Measurements from ENCODE around the gene BMP4.

Gene BMP4

GRCh38 chr14:53963320-53964227 lies 6.9 kb upstream of the BMP4 start:
- no peak for DNase-seq

- DNase-seq, result no peak
These were observed 6.3 kb upstream of the BMP4 start for GRCh38 chr14:53962953-53963319.

GRCh38 chr14:53958628-53959027 lies 2.0 kb upstream of the BMP4 start:
- no peak for DNase-seq

GRCh38 chr14:53957739-53958138 lies 1.1 kb upstream of the BMP4 start:
- no peak for DNase-seq

- DNase-seq, result no peak
These were observed 776 bp downstream of the BMP4 start for GRCh38 chr14:53955671-53956426.

DNA sequence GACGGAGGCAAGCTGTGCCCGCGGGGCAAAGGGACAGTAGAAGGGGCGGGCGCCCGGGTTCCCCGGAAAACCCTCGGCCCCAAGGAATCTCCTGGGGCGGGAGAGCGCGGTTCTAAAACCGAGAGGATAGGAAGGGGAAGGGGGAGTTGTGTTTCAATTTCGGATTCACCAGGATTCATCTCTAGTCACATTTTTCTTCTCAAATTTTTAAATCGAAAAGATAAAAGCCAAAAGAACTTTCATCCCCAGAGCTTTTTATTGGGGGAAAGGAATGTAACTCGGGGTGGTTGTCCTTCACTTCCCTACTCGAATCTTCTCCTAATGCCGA lies 1.4 kb downstream of the BMP4 start:
- no peak for DNase-seq

DNA sequence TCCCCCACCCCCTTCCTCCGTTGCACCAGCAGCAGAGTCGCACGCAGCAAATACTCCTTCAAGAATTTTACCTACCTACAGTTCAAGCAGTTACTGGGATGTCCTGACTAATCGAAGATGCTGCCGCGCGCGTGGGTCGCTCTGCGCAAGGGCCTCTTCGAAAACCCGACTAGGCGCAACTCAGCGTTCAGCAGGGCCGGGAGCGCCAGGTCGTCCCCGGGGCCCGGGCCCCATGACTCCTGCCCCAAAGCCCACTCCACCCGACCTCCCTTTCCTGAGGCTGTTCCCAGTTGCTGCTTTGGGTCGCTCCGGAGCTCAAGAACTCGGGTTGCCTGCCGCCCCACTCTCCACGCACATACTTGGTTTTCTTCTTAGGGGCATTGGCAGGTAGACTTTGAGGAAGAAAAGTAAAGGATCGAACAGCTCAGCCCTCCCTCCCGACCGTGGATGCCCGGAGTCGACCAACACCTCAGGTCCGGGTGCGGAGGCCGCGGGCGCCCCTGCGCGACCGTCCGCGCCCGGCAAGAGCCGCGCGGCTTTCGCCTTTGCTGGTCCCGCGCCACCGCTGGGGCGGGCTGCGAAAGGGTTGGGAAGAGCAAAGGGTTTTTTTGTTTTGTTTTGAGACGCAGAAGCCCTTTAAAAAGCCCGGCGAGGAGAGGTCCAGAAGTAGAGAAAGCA lies 1.9 kb downstream of the BMP4 start:
- DNase-seq, result no peak

GRCh38 chr14:53953828-53954550 lies 2.6 kb downstream of the BMP4 start:
- DNase-seq, result peak; percentile 7

- peak; percentile 62 for DNase-seq
These were observed 3.4 kb downstream of the BMP4 start for GRCh38 chr14:53953002-53953827.

- no peak for DNase-seq
These were observed 4.1 kb downstream of the BMP4 start for GRCh38 chr14:53952533-53952932.

DNA sequence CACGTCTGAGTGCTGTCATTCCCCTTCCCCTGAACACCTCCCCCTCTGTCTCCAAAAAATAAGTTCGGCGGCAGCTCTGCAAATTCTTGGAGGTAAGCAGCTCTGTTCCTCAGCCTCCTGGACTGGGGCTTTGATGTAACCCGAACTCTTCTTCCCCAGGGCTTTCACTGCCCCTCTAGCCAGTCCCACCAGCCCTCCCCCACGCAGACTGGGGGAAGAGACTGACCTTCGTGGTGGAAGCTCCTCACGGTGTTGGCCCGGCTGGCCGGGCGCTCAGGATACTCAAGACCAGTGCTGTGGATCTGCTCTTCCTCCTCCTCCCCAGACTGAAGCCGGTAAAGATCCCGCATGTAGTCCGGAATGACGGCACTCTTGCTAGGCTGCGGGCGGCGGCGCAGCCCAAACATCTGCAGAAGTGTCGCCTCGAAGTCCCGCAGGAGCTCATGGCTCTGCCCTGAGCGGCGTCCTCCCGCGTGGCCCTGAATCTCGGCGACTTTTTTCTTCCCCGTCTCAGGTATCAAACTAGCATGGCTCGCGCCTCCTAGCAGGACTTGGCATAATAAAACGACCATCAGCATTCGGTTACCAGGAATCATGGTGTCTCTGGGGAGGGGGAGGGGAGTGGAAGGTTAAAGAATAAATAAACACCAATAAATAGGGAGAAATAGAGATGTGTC lies 4.9 kb downstream of the BMP4 start:
- DNase-seq, result no peak

DNA sequence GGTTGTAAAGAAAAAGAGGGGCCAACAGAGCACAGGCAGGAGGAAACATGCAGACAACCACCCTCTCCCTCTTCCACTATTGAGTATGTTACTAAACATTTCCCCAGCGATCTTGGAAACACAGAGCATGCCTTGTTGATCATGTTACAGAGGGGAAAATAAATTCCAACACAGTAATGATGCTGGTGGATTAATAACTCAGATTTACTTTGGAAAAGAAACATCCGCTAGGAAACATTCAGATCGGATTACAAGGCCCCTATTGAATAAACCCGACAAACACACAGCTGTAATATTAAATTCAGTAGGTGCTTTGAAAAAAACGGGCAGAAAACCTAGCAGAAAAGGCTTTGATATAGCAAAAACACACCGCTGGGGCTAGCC lies 5.4 kb downstream of the BMP4 start:
- no peak for DNase-seq

DNA sequence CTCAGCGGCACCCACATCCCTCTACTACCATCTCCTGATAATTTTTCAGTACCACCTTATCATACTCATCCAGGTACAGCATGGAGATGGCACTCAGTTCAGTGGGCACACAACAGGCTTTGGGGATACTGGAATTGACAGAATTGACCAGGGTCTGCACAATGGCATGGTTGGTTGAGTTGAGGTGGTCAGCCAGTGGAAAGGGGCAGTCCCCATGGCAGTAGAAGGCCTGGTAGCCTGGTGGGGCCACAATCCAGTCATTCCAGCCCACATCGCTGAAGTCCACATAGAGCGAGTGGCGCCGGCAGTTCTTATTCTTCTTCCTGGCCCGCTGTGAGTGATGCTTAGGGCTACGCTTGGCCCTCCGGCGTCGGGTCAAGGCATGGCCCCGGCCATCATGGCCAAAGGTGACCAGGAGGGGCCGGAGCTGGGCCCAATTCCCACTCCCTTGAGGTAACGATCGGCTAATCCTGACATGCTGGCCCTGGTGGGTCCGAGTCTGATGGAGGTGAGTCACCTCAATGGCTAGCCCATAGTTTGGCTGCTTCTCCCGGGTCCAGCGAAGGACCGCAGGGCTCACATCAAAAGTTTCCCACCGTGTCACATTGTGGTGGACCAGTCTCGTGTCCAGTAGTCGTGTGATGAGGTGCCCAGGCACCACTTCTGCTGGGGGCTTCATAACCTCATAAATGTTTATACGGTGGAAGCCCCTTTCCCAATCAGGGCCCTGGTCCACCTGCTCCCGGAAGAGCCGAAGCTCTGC lies 6.4 kb downstream of the BMP4 start:
- no peak for DNase-seq

GRCh38 chr14:53949201-53949600 lies 7.4 kb downstream of the BMP4 start:
- DNase-seq, result no peak

- no peak for DNase-seq
These were observed 8.3 kb downstream of the BMP4 start for GRCh38 chr14:53948205-53948884.

DNA sequence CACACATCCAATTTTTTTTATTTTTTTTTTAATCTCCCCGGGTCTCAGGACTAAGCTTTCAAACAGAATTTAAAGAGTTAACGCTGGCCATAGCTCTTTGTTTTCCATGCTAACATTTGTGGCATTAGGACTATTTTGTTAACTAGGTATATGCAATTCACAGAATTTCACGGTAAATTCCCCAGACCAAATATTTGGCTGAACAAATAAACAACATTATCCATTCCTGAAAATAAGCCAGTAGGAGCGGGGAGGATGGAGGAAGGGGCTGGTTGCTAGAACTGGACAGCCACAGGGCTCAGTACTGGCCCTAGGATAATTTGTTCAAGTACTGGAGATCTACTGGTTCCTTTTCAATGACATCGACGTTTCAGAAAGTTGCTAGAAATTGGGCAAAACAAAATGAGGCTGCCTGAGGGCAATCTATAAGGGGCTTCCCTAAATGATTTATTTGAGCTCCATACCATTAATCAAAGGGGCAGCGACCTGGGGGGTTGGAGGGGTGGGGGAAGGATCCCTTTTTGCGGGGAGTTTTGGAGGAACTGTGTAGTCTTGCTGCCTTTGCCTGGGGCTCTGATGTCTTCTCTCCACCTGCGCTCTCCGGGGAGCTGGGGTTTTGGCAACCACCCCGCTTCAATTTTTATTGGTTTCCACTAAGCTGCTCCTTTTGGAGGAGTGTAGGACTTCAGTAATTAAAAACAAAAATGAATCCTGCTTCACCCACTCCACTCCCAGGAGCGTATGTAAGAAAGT lies 9.0 kb downstream of the BMP4 start:
- no peak for DNase-seq

GRCh38 chr14:53947094-53947445 lies 9.6 kb downstream of the BMP4 start:
- DNase-seq, result no peak

GRCh38 chr14:53946404-53947093 lies 10.1 kb downstream of the BMP4 start:
- DNase-seq, result no peak

DNA sequence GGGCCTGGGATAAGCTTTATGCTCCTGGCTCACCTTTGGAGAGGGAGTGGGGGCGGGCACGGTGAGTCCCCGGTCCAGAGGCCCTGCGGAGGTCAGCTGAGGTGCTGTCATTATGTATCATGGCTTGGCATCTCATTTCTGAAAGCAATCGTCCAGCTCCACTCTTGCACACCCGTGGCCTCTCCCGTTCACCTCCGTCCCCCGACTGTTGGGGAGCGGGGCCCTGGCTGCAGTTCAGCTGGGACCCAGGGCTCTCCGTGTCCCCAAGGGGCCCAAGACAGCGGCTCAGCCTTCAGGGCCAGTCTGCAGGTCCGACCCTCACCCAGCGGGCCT lies 10.6 kb downstream of the BMP4 start:
- no peak for DNase-seq

All from NCI-H82 (cell line).